ENCODE data around the gene IL1RN. TPM values are rescaled to one million over a fixed set of nuclear protein-coding genes. Genes with fewer than 3 reads are reported as not detected.

IL1RN gene
- total and polyA plus RNA-seq, 2 experiments from 2014 or later = not detected

DNA sequence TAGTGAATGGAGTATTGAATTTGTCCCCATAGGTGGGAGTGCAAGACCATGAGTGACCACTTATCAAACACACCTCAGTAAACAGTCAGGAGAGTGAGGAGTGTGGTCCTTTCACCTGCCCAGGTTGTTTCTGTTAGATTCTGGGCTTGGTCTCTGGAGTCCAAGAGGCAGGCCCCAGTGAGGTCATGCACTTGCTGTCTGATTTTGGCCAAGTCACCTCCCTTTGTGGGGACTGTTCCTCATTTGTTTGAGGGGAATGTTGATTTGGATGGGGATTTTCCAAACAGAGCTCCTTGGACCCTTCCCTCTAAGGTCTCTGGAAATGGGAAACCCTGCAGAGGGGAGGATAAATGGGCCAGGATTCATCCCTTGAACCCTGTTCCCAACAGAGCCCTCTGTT, 7.3 kb downstream of the IL1RN start:
- Histone ChIP-seq H3F3A (ENCODE audit: insufficient read depth) (no peaks in the 10 kb centered on the region), H3K4me2 (ENCODE audit: unreplicated experiment) (no peak overlapping the region), H3K36me3 (ENCODE audit: low read depth) (no peaks in the 10 kb centered on the region), H3K4me1 (ENCODE audit: insufficient read depth) (peaks cover 7% of the 10 kb centered on the region), H3K27ac (no peak overlapping the region), H3K9me3 (ENCODE audit: low read depth) (no peaks in the 10 kb centered on the region), H3K27me3 (replicated peaks; ENCODE audit: insufficient read depth) (no peaks in the 10 kb centered on the region), H3K9me2 (ENCODE audit: insufficient read depth) (no peaks in the 10 kb centered on the region), H4K20me1 (ENCODE audit: insufficient read depth) (no peaks in the 10 kb centered on the region), H3K9ac (no peak overlapping the region), H3K4me3 (no peak overlapping the region), H3K79me2 (ENCODE audit: insufficient read depth) (no peaks in the 10 kb centered on the region), H2AFZ (no peak overlapping the region)
- TF ChIP-seq EZH2 (IDR thresholded peaks at IDR 0.05; ENCODE audit: insufficient read depth, poor library complexity, severe bottlenecking) = no peak
- TF ChIP-seq EZH2phosphoT487 (IDR thresholded peaks at IDR 0.05; ENCODE audit: insufficient read depth, low read depth) = no peak
- in situ Hi-C loops (cut with MboI) = no loop called here
- no peak for DNase-seq

DNA sequence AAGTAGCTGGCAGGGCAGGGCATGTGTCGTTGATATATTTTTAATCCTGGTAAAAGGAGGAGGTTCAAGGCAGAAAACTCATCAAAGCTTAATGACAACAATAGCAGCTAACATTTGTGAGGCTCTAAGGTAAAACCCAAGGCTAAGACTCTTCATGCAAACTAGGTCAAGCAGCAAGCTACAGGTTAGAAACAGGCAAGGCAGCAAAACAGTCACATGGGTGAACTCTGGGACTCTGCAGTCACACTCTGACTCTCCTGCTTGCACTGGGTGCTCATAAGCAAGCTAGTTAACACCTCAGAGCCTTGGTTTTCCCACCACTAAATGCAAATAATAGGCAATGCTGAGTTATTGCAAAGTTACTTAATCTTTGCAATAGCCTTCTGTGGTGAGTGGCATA, 7.9 kb downstream of the IL1RN start:
- no peaks in the 10 kb centered on the region for H3K79me2 ChIP-seq (ENCODE audit: insufficient read depth)
- no peak overlapping the region for H3K27ac ChIP-seq
- H3F3A ChIP-seq (ENCODE audit: insufficient read depth) = no peaks in the 10 kb centered on the region
- 84 to 87% methylated on average over 1 of the region's 1 CpG for WGBS, 2 experiments (ENCODE audit: low coverage in 1 of 2, low lambda C conversion rate in 2 of 2, missing lambda C conversion rate in 2 of 2)
- TF ChIP-seq EZH2 (IDR thresholded peaks at IDR 0.05; ENCODE audit: insufficient read depth, poor library complexity, severe bottlenecking) (no peak), EZH2phosphoT487 (IDR thresholded peaks at IDR 0.05; ENCODE audit: insufficient read depth, low read depth) (no peak)
- no peaks in the 10 kb centered on the region for H4K20me1 ChIP-seq (ENCODE audit: insufficient read depth)
- H3K27me3 ChIP-seq (replicated peaks; ENCODE audit: insufficient read depth) = no peaks in the 10 kb centered on the region
- H3K4me2 ChIP-seq (ENCODE audit: unreplicated experiment) = no peak overlapping the region
- no peak overlapping the region for H3K4me3 ChIP-seq
- H3K9me2 ChIP-seq (ENCODE audit: insufficient read depth) = no peaks in the 10 kb centered on the region
- in situ Hi-C loops (cut with MboI) = no loop called here
- DNase-seq = no peak
- no peak overlapping the region for H3K9ac ChIP-seq
- H3K4me1 ChIP-seq (ENCODE audit: insufficient read depth) = peaks cover 7% of the 10 kb centered on the region
- H3K36me3 ChIP-seq (ENCODE audit: low read depth) = no peaks in the 10 kb centered on the region
- H3K9me3 ChIP-seq (ENCODE audit: low read depth) = no peaks in the 10 kb centered on the region
- H2AFZ ChIP-seq = no peak overlapping the region

DNA sequence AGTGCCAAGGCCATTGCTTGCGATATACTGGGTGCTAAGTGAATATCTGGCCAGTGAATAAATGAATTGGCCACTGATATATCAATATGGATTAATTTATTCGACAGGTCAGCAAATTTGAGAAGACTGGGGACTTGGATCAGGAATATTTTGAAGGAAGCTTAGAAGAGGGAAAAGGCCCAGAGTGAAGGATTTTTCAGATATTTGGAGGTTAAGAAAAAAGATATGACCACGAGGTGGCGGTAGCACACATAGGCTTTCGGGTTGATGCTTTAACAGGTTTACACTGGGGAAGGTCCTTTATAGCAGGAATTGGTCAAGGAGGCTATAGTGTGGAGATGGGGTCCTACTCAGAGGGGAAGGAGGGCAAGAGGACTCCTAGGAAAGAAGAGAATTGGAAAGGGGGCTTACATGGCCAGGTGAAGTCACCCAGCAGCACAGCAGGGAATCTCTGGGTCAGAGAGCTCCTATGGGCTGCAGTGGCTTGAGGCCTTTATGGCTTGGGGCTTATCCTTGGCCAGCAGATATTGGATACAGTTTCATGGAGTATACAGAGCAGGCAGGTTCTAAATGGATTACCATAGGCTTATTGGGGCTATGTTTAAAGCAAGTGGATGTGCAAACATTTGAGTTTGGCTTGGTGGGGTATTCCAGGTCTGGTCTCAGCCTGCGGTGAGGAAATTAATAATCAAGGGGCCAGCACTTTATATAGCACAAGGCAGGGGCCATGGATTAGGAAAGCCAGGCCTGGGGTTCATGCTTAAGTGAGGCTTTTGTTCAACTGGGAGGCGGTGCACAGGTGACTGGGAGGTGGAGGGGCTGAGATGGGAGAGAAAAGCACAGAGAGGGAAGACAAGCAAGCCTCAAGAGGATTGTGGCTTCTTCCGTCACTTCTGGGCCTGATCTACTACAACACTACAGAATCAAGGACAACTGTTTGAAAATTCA, 9.7 kb downstream of the IL1RN start:
- no peaks in the 10 kb centered on the region for H3K9me3 ChIP-seq (ENCODE audit: low read depth)
- no peaks in the 10 kb centered on the region for H4K20me1 ChIP-seq (ENCODE audit: insufficient read depth)
- no peak overlapping the region for H3K27ac ChIP-seq
- TF ChIP-seq EZH2phosphoT487 (IDR thresholded peaks at IDR 0.05; ENCODE audit: insufficient read depth, low read depth) = no peak
- no peak for TF ChIP-seq EZH2 (IDR thresholded peaks at IDR 0.05; ENCODE audit: insufficient read depth, poor library complexity, severe bottlenecking)
- DNase-seq = peak; percentile 64
- no peaks in the 10 kb centered on the region for H3K79me2 ChIP-seq (ENCODE audit: insufficient read depth)
- in situ Hi-C loops (cut with MboI) = no loop called here
- peaks cover 7% of the 10 kb centered on the region for H3K4me1 ChIP-seq (ENCODE audit: insufficient read depth)
- 46 to 49% methylated on average over 8 of the region's 8 CpGs for WGBS, 2 experiments (ENCODE audit: low coverage in 1 of 2, low lambda C conversion rate in 2 of 2, missing lambda C conversion rate in 2 of 2)
- H2AFZ ChIP-seq = no peak overlapping the region
- H3K9me2 ChIP-seq (ENCODE audit: insufficient read depth) = no peaks in the 10 kb centered on the region
- H3F3A ChIP-seq (ENCODE audit: insufficient read depth) = no peaks in the 10 kb centered on the region
- H3K36me3 ChIP-seq (ENCODE audit: low read depth) = no peaks in the 10 kb centered on the region
- no peaks in the 10 kb centered on the region for H3K27me3 ChIP-seq (replicated peaks; ENCODE audit: insufficient read depth)
- no peak overlapping the region for H3K4me3 ChIP-seq
- no peak overlapping the region for H3K4me2 ChIP-seq (ENCODE audit: unreplicated experiment)
- H3K9ac ChIP-seq = no peak overlapping the region

DNA sequence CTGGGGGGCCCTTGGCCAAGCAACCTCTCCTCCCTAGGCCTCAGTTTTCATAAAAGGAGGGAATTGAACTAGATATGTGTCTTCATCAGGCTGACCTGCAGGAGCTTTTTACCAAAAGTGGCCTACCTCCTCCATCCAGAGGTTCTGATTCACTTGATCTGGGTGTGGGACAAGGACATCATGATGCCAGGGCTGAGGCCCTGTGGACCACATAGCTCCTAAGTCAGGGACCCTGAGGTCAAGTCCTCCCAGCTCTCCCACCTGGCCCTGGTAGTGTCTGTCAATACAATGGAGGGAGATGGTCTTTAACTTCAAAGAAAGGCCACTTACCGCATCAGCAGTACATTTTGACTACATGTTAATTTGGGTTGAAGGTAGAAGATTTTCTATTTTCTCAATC, 10.4 kb downstream of the IL1RN start:
- 95 to 100% methylated on average over 1 of the region's 1 CpG for WGBS, 2 experiments (ENCODE audit: low coverage in 1 of 2, low lambda C conversion rate in 2 of 2, missing lambda C conversion rate in 2 of 2)

More for the DNA sequence above, 10.4 kb downstream of the IL1RN start:
- Histone ChIP-seq H3F3A (ENCODE audit: insufficient read depth) (no peaks in the 10 kb centered on the region), H2AFZ (no peak overlapping the region), H3K79me2 (ENCODE audit: insufficient read depth) (no peaks in the 10 kb centered on the region), H3K9ac (no peak overlapping the region), H3K36me3 (ENCODE audit: low read depth) (no peaks in the 10 kb centered on the region), H3K27ac (no peak overlapping the region), H3K4me3 (no peak overlapping the region), H3K4me2 (ENCODE audit: unreplicated experiment) (no peak overlapping the region), H3K27me3 (replicated peaks; ENCODE audit: insufficient read depth) (no peaks in the 10 kb centered on the region), H3K4me1 (ENCODE audit: insufficient read depth) (peaks cover 7% of the 10 kb centered on the region), H3K9me2 (ENCODE audit: insufficient read depth) (no peaks in the 10 kb centered on the region), H4K20me1 (ENCODE audit: insufficient read depth) (no peaks in the 10 kb centered on the region), H3K9me3 (ENCODE audit: low read depth) (no peaks in the 10 kb centered on the region)
- in situ Hi-C loops (cut with MboI) = no loop called here
- no peak for DNase-seq
- TF ChIP-seq EZH2phosphoT487 (IDR thresholded peaks at IDR 0.05; ENCODE audit: insufficient read depth, low read depth) (no peak), EZH2 (IDR thresholded peaks at IDR 0.05; ENCODE audit: insufficient read depth, poor library complexity, severe bottlenecking) (no peak)
